Ramos (cell line): ENCODE data around the gene MTM1.

Experiments
- in situ Hi-C: fragments of 300-500 bp; cut with MboI; formaldehyde crosslinking; loops from one replicate; pipeline ENCODE4 v1.14.3; 2022; ENCODE audit warnings: low sequenced_read_pairs; ENCODE audit not compliant: unreplicated experiment

The MTM1 gene

GRCh38 chrX:150548251-150548650 is 20.2 kb upstream of the MTM1 start:
- in situ Hi-C loops, result no loop called here

GRCh38 chrX:150548684-150549083 is 19.7 kb upstream of the MTM1 start:
- in situ Hi-C loops, result no loop called here

GRCh38 chrX:150551963-150552362 is 16.5 kb upstream of the MTM1 start:
- in situ Hi-C loops, result no loop called here

- in situ Hi-C loops, result no loop called here
These were observed 10.0 kb upstream of the MTM1 start for GRCh38 chrX:150558424-150558823.

GRCh38 chrX:150564838-150565237 is 3.6 kb upstream of the MTM1 start:
- in situ Hi-C loops, result no loop called here

- in situ Hi-C loops, result no loop called here
These were observed 2.9 kb upstream of the MTM1 start for GRCh38 chrX:150565551-150565950.

- in situ Hi-C loops, result no loop called here
These were observed 1.7 kb upstream of the MTM1 start for GRCh38 chrX:150566734-150567182.

- in situ Hi-C loops, result no loop called here
These were observed 639 bp upstream of the MTM1 start for GRCh38 chrX:150567645-150568319.

- in situ Hi-C loops, result no loop called here
These were observed 695 bp downstream of the MTM1 start for GRCh38 chrX:150569155-150569477.

GRCh38 chrX:150570512-150570911 is 2.1 kb downstream of the MTM1 start:
- in situ Hi-C loops, result no loop called here

GRCh38 chrX:150572206-150572605 is 3.8 kb downstream of the MTM1 start:
- in situ Hi-C loops, result no loop called here

GRCh38 chrX:150573106-150573505 is 4.7 kb downstream of the MTM1 start:
- in situ Hi-C loops, result no loop called here

GRCh38 chrX:150573702-150574101 is 5.3 kb downstream of the MTM1 start:
- in situ Hi-C loops, result no loop called here

GRCh38 chrX:150574559-150575418 is 6.4 kb downstream of the MTM1 start:
- in situ Hi-C loops, result no loop called here

GRCh38 chrX:150575419-150575814 is 7.0 kb downstream of the MTM1 start:
- in situ Hi-C loops, result no loop called here

GRCh38 chrX:150577174-150577573 is 8.8 kb downstream of the MTM1 start:
- in situ Hi-C loops, result no loop called here

- in situ Hi-C loops, result no loop called here
These were observed 12.8 kb downstream of the MTM1 start for GRCh38 chrX:150581093-150581775.

GRCh38 chrX:150582338-150582948 is 14.0 kb downstream of the MTM1 start:
- in situ Hi-C loops, result no loop called here

GRCh38 chrX:150587585-150588503 is 19.4 kb downstream of the MTM1 start:
- in situ Hi-C loops, result no loop called here

GRCh38 chrX:150594584-150594983 is 26.2 kb downstream of the MTM1 start:
- in situ Hi-C loops, result no loop called here
